ENCODE data around the gene ADAMTSL3. TPM values are rescaled to one million over a fixed set of nuclear protein-coding genes. Genes with fewer than 3 reads are reported as not detected.

Gene ADAMTSL3
- total RNA-seq, 1 donor from 2014 or later, result 6.0 TPM

DNA sequence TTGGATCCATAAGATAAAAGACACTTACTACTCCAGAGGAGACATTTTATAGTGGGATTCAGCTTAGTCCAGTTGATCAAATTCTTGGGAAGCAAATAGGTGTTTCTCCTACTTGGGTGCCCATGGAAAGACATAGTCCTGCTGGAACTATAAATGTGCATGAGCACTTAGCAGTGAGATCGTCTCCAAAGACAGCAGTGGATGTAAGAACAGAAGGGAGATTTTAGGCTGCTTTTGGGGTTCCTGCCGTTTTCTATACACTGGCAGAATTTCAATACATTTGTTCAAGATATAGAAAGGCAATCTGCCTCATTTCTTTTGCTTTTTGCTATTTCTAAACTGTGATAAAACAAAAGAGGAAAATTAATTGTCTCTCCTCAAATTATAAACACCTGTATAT lies 234.0 kb downstream of the ADAMTSL3 start:
- DNase-seq, result no peak

GRCh38 chr15:83889995-83890394 lies 236.1 kb downstream of the ADAMTSL3 start:
- DNase-seq, result no peak

DNA sequence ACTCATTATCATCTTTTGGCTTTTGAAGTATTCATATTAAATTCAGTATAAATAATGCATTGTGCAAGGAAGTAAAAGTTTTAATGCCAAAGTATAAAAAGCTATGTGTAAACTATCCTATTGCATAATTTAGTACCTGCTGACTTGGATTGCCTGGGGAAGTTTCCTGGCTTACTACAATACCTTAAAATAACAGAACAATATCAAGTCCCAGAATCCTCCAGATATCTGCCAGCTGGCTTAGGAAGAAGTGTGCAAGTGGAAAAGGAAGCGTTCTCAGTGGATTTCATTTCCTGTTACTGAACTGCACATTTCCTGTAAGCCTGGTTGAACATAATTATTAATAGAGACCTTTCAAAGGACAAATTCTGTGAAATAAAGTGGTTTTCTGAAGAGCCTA lies 236.7 kb downstream of the ADAMTSL3 start:
- peak; percentile 8 for DNase-seq

GRCh38 chr15:83892498-83892897 lies 238.6 kb downstream of the ADAMTSL3 start:
- DNase-seq, result no peak

GRCh38 chr15:83893308-83893707 lies 239.4 kb downstream of the ADAMTSL3 start:
- no peak for DNase-seq

DNA sequence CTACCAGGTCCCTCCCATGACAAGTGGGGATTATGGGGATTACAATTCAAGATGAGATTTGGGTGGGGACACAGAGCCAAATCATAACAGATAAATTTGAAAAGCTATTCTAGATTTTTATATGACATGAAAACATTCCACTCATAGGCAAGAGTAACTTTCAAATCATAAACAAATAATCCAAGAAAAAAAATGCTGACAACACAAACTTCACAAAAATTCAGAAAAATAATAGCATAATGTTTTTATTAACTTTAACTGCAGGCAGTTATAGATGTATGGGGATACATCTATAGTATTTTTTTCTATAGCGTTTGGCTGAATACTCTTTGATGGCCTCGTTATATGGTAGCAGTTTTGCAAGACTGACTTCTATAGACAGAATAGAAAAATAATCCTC lies 243.1 kb downstream of the ADAMTSL3 start:
- DNase-seq, result no peak

GRCh38 chr15:83898361-83898760 lies 244.4 kb downstream of the ADAMTSL3 start:
- no peak for DNase-seq

GRCh38 chr15:83899670-83900069 lies 245.7 kb downstream of the ADAMTSL3 start:
- no peak for DNase-seq

GRCh38 chr15:83904107-83905040 lies 250.5 kb downstream of the ADAMTSL3 start:
- DNase-seq, result no peak

- DNase-seq, result no peak
Observed at GRCh38 chr15:83905556-83906273, 251.8 kb downstream of the ADAMTSL3 start.

DNA sequence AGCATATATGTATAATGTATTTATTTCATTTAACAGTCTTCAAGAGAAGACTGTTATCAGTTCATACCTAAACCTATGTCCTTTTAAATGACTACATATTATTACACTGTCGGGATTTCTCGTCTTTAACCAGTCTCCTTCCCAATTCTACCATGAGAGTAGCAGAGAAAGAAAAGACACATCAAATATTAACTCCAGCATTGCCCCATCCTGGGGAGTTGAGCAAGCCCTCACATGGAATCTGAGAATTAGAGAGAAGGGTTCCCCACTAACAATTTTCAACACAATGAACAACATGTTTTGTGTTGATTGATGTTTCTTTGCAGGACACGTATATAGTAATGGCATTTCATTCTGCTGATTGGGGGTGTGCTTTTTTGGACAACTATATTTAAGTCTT lies 257.4 kb downstream of the ADAMTSL3 start:
- DNase-seq, result no peak

DNA sequence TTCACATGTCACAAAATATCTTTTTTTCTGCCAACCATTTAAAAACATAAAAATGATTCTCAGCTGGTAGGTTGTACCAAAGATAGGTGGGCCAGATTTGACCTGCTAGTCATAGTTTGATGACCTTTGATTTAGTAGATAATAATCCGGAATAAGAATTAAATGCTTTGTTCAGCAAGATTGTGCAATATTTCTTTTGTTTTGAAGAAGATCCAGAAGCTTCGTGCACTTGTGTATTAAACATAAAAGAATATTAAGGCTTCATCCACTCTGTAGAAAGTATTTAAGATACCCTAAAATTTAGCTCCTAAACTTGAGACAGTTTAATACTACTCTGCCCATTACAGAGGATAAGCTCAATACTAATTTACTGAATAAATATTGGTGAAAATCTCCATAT lies 258.4 kb downstream of the ADAMTSL3 start:
- no peak for DNase-seq

GRCh38 chr15:83913034-83913632 lies 259.2 kb downstream of the ADAMTSL3 start:
- DNase-seq, result no peak

DNA sequence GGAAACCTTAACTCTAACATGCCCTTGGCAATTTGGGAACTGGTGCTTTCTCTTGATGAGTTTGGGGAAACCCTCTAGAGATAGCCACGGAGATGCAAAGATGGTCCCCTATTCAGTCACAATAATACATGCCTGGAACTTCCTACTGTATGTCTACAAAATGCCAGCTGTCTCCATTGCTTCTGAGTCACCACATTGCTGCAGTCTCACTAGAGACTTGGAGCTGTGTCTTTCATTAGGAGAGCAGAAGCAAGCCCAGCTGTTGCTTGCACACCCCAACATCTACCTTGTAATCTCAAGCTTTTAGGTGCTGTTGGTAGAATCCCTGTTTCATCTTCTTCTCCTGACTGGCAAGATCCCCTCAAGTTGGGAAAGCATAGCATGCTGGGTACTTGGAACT lies 261.0 kb downstream of the ADAMTSL3 start:
- no peak for DNase-seq

DNA sequence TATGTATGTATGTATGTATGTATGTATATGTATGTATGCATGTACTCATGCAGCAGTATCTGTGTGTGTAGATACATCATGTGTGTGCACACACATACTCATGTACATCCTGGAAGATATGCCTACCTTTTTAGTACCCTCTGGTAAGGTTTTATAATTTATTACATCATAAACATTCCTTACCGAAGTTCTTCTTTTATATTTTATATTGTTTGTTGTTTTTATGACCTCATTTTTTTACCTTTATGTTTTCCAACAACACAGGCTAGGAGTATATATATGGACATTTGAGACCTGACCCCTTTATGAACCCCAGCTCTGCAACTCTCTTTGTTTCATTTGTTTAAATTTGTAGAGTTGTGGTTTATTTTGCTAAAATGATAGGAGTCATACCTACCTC lies 263.5 kb downstream of the ADAMTSL3 start:
- DNase-seq, result no peak

DNA sequence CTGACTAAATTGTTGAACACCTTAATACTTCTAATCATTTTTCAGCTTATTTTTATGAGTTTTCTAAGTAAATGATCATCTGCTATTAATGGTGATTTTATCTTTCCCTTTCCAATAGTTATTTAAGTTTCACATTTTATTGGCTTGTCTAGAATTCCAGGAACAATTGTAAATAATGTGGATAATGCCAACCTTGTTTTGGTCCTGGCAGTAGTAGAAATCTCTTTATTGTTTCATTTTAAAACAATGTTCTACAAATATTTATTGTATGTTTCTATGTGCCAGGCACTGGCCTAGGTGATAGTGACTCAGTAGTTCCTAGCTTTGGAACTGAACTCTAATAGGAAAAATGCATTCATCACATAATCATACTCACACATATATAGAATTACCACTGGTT lies 264.1 kb downstream of the ADAMTSL3 start:
- no peak for DNase-seq

GRCh38 chr15:83919319-83919830 lies 265.5 kb downstream of the ADAMTSL3 start:
- no peak for DNase-seq

DNA sequence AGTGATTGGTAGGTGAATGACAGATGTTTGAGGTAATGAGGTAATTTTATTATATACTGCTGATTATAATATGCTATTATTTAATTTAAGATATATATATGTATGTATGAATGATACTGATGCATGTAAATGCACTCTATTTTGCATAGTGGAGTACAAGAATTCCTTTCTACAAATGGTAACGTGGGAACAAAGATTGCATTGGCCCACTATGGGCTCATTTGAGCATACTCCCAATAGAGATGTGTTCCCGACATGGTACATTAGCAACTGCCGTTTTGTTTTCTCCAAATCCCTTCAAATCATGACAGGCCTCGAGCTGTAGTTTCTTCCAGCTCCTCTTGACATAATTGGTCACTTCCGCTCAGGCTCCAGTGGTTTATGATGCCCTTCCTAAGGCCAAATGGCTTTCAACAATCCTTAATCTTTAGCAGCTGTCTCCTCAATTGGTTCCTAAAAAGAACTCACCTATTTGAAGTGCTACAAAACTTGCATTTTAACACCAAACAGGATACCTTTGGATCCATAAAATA lies 266.1 kb downstream of the ADAMTSL3 start:
- DNase-seq, result no peak

GRCh38 chr15:83922649-83923294 lies 268.8 kb downstream of the ADAMTSL3 start:
- DNase-seq, result no peak

DNA sequence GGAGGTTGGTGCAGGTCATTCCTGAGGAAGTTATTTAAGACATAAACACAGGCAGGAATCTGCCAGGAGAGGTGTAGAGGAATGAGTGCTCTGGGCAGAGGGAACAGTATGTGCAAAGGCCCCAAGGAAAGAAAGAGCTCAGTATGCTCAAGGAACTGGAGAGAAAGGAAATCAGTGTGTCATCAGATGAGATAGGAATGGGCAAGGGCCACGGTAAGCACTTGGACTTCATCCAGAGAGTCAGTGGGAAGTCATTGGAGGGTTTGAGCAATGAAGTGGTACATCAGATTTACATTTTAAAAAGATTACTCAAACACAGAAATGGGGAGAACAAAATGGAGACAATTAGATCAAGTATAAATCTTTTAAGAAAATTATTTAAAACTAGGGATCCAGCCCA lies 272.2 kb downstream of the ADAMTSL3 start:
- no peak for DNase-seq

DNA sequence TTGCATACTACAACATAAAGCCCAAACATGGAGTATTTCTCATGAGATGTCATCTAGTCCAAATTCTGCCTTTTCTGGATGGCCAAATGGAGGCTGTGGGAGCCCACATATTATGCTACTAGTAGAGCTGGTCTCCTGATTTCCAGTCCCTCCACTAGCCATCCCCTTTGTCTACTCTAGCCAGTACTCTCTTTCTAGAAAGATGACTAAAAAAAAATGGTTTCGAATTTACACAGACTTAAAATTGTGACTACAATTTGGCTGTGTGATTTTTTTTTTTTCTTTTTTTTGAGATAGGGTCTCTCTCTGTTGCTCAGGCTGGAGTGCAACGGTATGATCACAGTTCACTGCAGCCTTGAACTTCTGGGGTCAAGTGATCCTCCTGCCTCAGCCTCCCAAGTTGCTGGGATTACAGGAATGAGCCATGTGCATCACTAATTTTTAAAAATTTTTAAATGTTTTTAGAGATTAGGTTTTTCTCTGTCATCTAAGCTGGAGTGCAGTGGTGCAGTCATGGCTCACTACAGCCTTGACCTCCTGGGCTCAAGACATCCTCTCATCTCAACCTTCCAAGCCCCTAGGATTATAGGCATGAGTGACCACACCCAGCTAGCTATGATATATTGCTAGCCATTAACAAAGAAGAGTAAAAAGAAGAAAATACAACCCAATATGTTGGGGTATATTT lies 273.9 kb downstream of the ADAMTSL3 start:
- DNase-seq, result no peak

GRCh38 chr15:83928392-83928734 lies 274.4 kb downstream of the ADAMTSL3 start:
- no peak for DNase-seq

Data from dermis blood vessel endothelial cell (primary cell).